Activated B cell treated with CpG ODN at 0.5 μM for 24 hours (primary cell): ENCODE results near the gene ATG9A. TPM values are rescaled to one million over a fixed set of nuclear protein-coding genes. Genes with fewer than 3 reads are reported as not detected.
A peak's percentile ranks its signal among the peaks of the same experiment; 100 is the strongest.

Source experiments
- ATAC-seq: fragments of 200-7000 bp; cut with Tn5 transposase; one replicate; pipeline ENCODE4 v1.10.0; 2021; ENCODE audit warnings: low read depth, mild to moderate bottlenecking, moderate library complexity
- CTCF ChIA-PET: fragments of 350-600 bp; sonication (Branson Sonifier 250); formaldehyde crosslinking; loops from one replicate; lab custom pipeline; 2021; ENCODE audit warnings: antibody characterized with exemption; lab: Charles Lee
- POLR2A ChIA-PET: fragments of 350-600 bp; sonication (Branson Sonifier 250); formaldehyde crosslinking; loops from one replicate; lab custom pipeline; 2021; ENCODE audit warnings: antibody characterized with exemption; lab: Charles Lee
- DNase-seq: peaks from one replicate; pipeline ENCODE4 v3.0.0; 2022
- H3K27ac Mint-ChIP-seq: one replicate; pipeline ENCODE4 v1.8.0; 2020; ENCODE audit warnings: mixed read lengths
- H3K27me3 Mint-ChIP-seq: one replicate; pipeline ENCODE4 v1.8.0; 2021; ENCODE audit warnings: mixed read lengths
- H3K36me3 Mint-ChIP-seq: one replicate; pipeline ENCODE4 v1.8.0; 2021; ENCODE audit warnings: low read depth, mixed read lengths
- H3K4me1 Mint-ChIP-seq: one replicate; pipeline ENCODE4 v1.8.0; 2021; ENCODE audit warnings: mixed read lengths
- H3K4me3 Mint-ChIP-seq: one replicate; pipeline ENCODE4 v1.8.0; 2020; ENCODE audit warnings: mild to moderate bottlenecking, mixed read lengths
- H3K9me3 Mint-ChIP-seq: one replicate; pipeline ENCODE4 v1.8.0; 2020; ENCODE audit warnings: mixed read lengths
- intact Hi-C: fragments of 100-400 bp; cut with micrococcal nuclease; formaldehyde crosslinking; loops from one replicate; pipeline ENCODE4 v1.15.1; 2024
- total RNA-seq: library from RNA; stranded (reverse); gene quantifications from 2 replicates; pipeline ENCODE4 v1.2.3, GENCODE V29; 2022
- TF ChIP-seq, protein P1 (sequence below): fragments of 200-600 bp; IDR thresholded peaks from one replicate; pipeline ENCODE4 v1.8.0; 2022; ENCODE audit warnings: antibody characterized with exemption, mild to moderate bottlenecking

Gene ATG9A
- total RNA-seq, 1 donor from 2014 or later: 38.3 TPM

DNA sequence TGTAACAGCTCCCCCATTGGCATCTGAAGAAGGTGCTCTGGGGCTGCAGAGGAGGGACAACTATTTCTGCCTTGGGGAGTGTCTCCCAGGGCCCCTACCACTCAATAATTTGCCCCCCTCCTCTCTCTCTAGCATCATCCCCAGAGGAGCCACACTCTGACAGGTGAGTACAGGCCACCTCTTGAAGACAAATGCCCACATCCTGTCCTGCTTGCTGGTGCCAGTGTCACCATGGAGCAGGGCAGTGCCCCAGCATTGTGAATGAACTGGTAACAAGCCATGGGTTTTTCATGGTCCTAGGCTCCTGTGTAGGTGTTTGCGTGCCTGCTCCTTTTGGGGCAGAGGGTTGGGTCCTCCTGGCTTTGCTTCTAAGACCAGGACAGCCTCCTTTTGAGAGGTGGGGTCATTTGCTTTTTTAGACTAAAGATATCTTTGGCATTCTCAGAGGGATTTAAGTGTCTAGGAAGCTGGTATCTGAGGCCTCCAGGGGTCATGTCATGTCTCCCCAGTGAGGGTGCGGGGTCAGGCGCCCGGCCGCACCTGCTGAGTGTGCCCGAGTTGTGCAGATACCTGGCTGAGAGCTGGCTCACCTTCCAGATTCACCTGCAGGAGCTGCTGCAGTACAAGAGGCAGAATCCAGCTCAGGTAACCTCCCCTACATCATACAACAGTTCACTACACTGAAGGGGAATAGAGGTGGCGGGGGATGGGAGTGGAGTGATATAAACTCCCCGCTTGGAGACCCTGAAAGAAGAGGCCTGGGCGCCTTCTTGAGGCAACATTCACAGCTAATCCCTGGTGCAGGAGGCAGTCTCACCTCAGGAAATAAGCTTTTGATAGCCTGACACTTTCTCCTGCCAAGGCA lies 49.6 kb downstream of the ATG9A start:
- H3K9me3 Mint-ChIP-seq: no peaks in the 10 kb centered on the region
- ATAC-seq: no peak
- TF ChIP-seq, protein P1, sequence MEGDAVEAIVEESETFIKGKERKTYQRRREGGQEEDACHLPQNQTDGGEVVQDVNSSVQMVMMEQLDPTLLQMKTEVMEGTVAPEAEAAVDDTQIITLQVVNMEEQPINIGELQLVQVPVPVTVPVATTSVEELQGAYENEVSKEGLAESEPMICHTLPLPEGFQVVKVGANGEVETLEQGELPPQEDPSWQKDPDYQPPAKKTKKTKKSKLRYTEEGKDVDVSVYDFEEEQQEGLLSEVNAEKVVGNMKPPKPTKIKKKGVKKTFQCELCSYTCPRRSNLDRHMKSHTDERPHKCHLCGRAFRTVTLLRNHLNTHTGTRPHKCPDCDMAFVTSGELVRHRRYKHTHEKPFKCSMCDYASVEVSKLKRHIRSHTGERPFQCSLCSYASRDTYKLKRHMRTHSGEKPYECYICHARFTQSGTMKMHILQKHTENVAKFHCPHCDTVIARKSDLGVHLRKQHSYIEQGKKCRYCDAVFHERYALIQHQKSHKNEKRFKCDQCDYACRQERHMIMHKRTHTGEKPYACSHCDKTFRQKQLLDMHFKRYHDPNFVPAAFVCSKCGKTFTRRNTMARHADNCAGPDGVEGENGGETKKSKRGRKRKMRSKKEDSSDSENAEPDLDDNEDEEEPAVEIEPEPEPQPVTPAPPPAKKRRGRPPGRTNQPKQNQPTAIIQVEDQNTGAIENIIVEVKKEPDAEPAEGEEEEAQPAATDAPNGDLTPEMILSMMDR: no peak
- no peak for DNase-seq
- peaks cover 74% of the 10 kb centered on the region for H3K36me3 Mint-ChIP-seq
- no peaks in the 10 kb centered on the region for H3K27me3 Mint-ChIP-seq
- ChIA-PET POLR2A (interaction anchor here (4.8 kb wide), 1 partner anchor 27 kb away, joined by 35 read pairs; the partner anchor contains the start of gene ZFAND2B), CTCF (interaction anchor here (1.5 to 1.8 kb wide), 2 partner anchors 9 to 115 kb away, joined by 3 to 5 read pairs; no protein-coding TSS in a partner anchor)
- H3K4me1 Mint-ChIP-seq: peaks cover 30% of the 10 kb centered on the region
- peak overlapping the region; percentile 7 for H3K27ac Mint-ChIP-seq
- intact Hi-C loops: loop anchor here (5.0 kb wide), 8 partner anchors 317 to 963 kb away; partner anchors contain the start of genes AAMP, ARPC2, BCS1L and CNOT9
- H3K4me3 Mint-ChIP-seq: peak overlapping the region; percentile 24

DNA sequence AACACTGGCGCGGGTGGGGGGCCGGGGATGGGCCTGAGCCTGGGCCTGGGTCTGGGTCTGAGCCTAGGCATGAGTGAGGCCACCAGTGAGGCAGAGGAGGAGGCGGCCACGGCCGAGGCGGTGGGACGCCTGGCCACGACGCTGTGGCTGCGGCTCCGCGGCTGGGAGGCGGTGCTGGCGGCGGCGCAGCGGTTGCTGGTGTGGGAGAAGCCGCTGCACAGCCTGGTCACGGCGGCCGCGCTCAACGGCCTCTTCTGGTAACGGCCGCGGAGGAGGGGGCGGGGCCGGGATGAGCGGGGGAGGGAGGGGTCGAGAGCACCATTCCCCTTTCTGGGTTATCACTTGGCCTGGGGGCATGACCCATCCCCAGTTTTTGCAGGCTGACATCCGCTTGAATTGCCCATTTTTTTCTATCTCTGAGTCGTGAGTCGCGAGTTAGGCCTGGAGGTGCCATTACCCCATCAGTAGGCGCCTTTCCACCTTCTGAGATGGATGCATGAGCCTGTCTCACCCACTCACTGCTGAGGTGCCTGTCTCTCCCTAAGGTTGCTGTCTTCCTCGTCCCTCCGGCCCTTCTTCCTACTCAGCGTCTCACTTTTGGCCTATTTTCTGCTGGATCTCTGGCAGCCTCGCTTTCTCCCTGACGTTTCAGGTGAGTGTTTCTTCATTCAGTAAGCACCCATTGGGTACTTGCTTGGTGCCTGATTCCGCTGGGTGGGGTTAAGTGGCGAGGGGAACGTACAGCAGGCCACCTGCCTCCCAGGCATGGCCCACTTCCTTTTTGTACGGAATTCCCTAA lies 50.9 kb downstream of the ATG9A start:
- Mint-ChIP-seq H3K36me3 (peaks cover 77% of the 10 kb centered on the region), H3K4me1 (peaks cover 42% of the 10 kb centered on the region), H3K4me3 (peak overlapping the region; percentile 91), H3K27ac (peak overlapping the region; percentile 91), H3K27me3 (no peaks in the 10 kb centered on the region), H3K9me3 (no peaks in the 10 kb centered on the region)
- ATAC-seq (peak; percentile 3), DNase-seq (no peak)
- POLR2A ChIA-PET: interaction anchor here (2.9 to 4.8 kb wide), 5 partner anchors 28 to 100 kb away, joined by 35 to 98 read pairs (median 62); partner anchors contain the start of genes DNAJB2, GLB1L, STK16 and ZFAND2B
- CTCF ChIA-PET: interaction anchor here (1.5 kb wide), 1 partner anchor 8 kb away, joined by 3 read pairs; no protein-coding TSS in a partner anchor
- TF ChIP-seq, protein P1: no peak
- intact Hi-C loops: loop anchor here (1.0 to 5.0 kb wide), 12 partner anchors 9 to 961 kb away; partner anchors contain the start of genes AAMP, ABCB6, ANKZF1 and ARPC2

DNA sequence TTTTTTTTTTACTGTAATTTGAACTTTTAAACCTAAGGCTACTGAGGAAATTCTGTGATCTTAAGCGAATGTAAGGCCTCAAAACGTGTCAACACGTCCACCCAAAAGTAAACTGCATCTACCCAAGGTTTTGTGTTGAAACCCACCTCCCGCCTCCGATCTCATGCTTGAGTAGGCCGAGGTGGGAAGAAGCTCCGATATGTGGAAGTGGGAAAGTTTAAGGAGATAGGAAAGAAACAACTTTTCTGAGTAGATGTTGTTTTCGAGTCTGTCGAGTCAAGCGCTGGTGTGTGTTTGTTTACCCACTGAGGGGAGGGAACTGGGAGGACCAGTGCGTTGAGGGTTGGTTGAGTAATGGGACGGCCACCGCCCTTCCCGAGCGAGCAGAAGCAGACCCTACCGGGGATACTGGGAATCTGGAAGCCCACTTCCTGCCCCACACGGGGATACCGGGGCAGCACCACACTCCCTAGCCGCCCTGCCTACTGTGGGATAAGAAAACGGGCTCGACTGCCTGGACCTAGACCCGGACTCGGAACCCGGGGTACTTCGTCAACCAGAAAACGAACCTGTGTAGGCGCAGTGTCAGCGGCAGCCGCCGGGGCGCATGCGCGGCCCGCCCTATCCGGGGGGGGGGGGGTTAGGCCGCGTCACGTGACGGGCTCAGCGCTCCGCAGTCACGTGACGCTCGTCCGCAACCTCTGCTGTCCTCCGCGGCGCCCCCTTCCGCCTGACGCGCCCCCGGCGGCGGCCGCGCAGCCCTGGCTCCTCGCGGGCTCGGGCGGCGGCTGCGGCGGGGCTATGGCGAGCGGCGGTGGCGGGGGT lies 51.7 kb downstream of the ATG9A start, which contains the start of gene RETREG2:
TSS of gene RETREG2 (plus strand) at position 724 of the 825 bp plus-strand sequence. CDS start at position 802, 78 bp downstream.
- Mint-ChIP-seq H3K27me3 (no peaks in the 10 kb centered on the region), H3K27ac (peak within 1 kb of the TSS; percentile 99), H3K9me3 (no peaks in the 10 kb centered on the region), H3K4me3 (peak within 1 kb of the TSS; percentile 96), H3K36me3 (peaks cover 76% of the 10 kb centered on the region), H3K4me1 (peaks cover 40% of the 10 kb centered on the region)
- ChIA-PET POLR2A (interaction anchor here (0.6 to 4.7 kb wide), 18 partner anchors 11 to 279 kb away, joined by 3 to 98 read pairs (median 20); partner anchors contain the start of genes ABCB6, ANKZF1, ATG9A and DNAJB2), CTCF (interaction anchor here (4.7 kb wide), 1 partner anchor 117 kb away, joined by 33 read pairs; no protein-coding TSS in a partner anchor)
- intact Hi-C loops: loop anchor here (1.0 to 5.0 kb wide), 18 partner anchors 10 to 960 kb away; partner anchors contain the start of genes AAMP, ABCB6, ANKZF1 and ARPC2
- peak; percentile 78 for DNase-seq
- TF ChIP-seq, protein P1: no peak
- ATAC-seq: peak; percentile 45

DNA sequence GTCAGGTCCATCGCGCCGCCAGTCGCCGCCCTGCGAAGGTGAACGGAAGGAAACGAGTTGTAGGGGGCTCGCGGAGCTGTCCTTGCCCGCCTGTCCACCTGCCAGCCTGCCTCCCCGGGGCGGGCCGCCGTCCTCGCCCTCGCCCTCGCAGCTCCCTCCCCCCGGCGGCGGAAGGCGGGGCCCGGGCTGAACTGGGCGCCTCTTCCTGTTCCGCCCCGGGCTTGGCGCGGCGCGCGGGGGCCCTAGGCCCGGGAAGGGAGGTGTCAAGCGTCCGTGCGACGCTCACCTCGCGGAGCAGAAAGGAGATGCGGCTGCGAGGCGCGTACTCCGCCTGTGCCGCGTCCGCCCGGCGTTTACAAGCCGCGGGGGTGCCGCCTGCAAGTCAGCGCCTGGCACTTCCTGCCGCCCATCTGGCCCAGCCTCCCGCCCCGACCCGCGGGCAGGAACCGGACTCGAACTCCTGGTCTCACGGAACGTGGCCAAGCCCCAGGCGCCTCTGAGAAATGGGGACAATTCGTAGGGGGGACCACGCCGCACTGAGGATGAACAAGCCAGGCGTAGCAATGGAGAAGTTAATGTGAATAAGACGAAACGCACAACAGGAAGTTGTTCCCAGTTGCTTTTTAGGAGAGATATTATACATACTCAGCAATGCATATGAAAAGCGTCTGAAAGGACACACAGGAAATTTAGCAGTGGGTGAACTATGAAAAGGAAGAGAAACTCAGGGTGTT lies 52.5 kb downstream of the ATG9A start, which contains the start of gene CNPPD1:
TSS of gene CNPPD1 (minus strand) at position 108 of the 734 bp plus-strand sequence. CDS start at position 11, 97 bp downstream.
- Mint-ChIP-seq H3K9me3 (no peaks in the 10 kb centered on the region), H3K36me3 (peaks cover 78% of the 10 kb centered on the region)

More for the DNA sequence above, 52.5 kb downstream of the ATG9A start, which contains the start of gene CNPPD1:
- Mint-ChIP-seq H3K27ac (peak within 1 kb of the TSS; percentile 99), H3K27me3 (no peaks in the 10 kb centered on the region), H3K4me1 (peaks cover 40% of the 10 kb centered on the region), H3K4me3 (peak within 1 kb of the TSS; percentile 96)
- ChIA-PET POLR2A (interaction anchor here (0.5 to 4.7 kb wide), 32 partner anchors 10 to 958 kb away, joined by 3 to 98 read pairs (median 6); partner anchors contain the start of genes ABCB6, ANKZF1, ATG9A and DNAJB2), CTCF (interaction anchor here (1.0 to 4.7 kb wide), 8 partner anchors 18 to 122 kb away, joined by 3 to 33 read pairs (median 6); partner anchors contain the start of genes ABCB6, ANKZF1, ATG9A and DNAJB2)
- ATAC-seq (peak; percentile 70), DNase-seq (peak; percentile 87)
- intact Hi-C loops: loop anchor here (1.0 to 5.0 kb wide), 17 partner anchors 17 to 960 kb away; partner anchors contain the start of genes AAMP, ARPC2, BCS1L and CNOT9
- TF ChIP-seq, protein P1: no peak
